ENCODE measurements around the gene TXNDC15.

- TF ChIP-seq CTCF (IDR thresholded peaks at IDR 0.05): no peak
- TF ChIP-seq POLR2A (IDR thresholded peaks at IDR 0.05): no peak
These were observed 3.0 kb downstream of the TXNDC15 start for GRCh38 chr5:134877159-134877558.

All from testis (tissue), 2 donors.